ENCODE measurements around the gene ELF2.

ELF2 gene

GRCh38 chr4:139137763-139138162, 39.3 kb downstream of the ELF2 start:
- Histone ChIP-seq H3K4me1 (peaks cover 0 to 36% (median 10%) of the 10 kb centered on the region in 4 donors), H3K4me3 (no peak overlapping the region), H3K27ac (no peak overlapping the region), H3K36me3 (peaks cover 0 to 24% (median 22%) of the 10 kb centered on the region in 3 donors), H3K27me3 (no peaks in the 10 kb centered on the region), H3K9me3 (no peaks in the 10 kb centered on the region)
- DNase-seq, result no peak
- intact Hi-C loops (cut with DNase I; ENCODE audit: low total_unique reads), result no loop called here
- TF ChIP-seq, protein P1, sequence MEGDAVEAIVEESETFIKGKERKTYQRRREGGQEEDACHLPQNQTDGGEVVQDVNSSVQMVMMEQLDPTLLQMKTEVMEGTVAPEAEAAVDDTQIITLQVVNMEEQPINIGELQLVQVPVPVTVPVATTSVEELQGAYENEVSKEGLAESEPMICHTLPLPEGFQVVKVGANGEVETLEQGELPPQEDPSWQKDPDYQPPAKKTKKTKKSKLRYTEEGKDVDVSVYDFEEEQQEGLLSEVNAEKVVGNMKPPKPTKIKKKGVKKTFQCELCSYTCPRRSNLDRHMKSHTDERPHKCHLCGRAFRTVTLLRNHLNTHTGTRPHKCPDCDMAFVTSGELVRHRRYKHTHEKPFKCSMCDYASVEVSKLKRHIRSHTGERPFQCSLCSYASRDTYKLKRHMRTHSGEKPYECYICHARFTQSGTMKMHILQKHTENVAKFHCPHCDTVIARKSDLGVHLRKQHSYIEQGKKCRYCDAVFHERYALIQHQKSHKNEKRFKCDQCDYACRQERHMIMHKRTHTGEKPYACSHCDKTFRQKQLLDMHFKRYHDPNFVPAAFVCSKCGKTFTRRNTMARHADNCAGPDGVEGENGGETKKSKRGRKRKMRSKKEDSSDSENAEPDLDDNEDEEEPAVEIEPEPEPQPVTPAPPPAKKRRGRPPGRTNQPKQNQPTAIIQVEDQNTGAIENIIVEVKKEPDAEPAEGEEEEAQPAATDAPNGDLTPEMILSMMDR (IDR thresholded peaks at IDR 0.05), result no peak

DNA sequence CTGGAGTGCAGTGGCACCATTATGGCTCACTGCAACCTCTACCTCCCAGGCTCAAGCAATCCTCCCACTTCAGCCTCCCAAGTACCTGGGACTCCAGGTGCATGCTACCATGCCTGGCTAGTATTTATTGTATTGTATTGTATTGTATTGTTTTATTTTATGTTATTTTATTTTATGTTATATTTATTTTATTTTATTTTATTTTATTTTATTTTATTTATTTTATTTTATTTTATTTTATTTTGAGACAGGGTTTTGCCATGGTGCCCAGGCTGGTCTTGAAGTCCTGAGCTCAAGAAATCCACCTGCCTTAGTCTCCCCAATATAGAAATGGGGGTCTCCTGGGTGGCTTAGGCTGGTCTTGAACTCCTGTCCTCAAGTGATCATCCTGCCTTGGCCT, 42.6 kb downstream of the ELF2 start:
- no peak overlapping the region for H3K4me3 ChIP-seq
- no peaks in the 10 kb centered on the region for H3K9me3 ChIP-seq
- H3K27ac ChIP-seq, result no peak overlapping the region
- H3K27me3 ChIP-seq, result no peaks in the 10 kb centered on the region
- intact Hi-C loops (cut with DNase I; ENCODE audit: low total_unique reads), result no loop called here
- peaks cover 0 to 24% (median 22%) of the 10 kb centered on the region in 3 donors for H3K36me3 ChIP-seq
- H3K4me1 ChIP-seq, result peaks cover 0 to 40% (median 7%) of the 10 kb centered on the region in 4 donors
- DNase-seq, result no peak
- TF ChIP-seq, protein P1 (IDR thresholded peaks at IDR 0.05), result no peak

DNA sequence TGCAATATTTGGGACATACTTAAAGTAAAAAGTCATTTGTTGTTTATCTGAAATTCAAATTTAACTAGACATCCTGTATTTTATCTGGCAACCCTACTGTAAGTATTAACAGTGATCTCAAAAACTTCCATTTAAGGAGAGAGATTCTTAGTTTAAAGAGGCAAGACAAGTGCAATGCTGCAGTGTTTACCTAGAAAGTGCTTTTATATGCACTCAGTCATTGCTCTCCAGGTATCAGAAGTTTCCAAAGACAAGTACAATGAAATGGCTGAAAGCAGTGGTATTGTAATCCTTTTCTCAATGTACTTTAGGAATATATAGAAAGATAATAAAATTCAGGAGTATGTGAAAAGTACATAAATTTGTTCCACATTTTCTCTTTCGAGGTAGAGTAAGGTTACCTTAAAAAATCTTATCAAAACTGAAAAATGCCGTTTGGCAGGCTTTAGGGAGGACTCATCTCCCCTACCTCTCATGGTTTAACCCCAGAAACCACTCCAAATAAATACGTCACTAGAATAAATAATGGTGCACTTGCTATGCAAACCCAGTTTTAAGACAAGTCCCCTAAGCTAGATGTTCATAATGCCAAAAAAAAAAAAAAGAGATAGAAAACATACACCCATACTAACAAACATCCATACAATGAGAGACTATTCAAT, 45.7 kb downstream of the ELF2 start:
- peaks cover 0 to 11% (median 10%) of the 10 kb centered on the region in 3 donors for H3K36me3 ChIP-seq
- peaks cover 0 to 34% (median 7%) of the 10 kb centered on the region in 4 donors for H3K4me1 ChIP-seq
- intact Hi-C loops (cut with DNase I; ENCODE audit: low total_unique reads), result no loop called here
- no peaks in the 10 kb centered on the region for H3K9me3 ChIP-seq
- H3K27me3 ChIP-seq, result no peaks in the 10 kb centered on the region
- DNase-seq, result no peak
- no peak overlapping the region for H3K4me3 ChIP-seq
- peak overlapping the region; percentile 46 to 50 for H3K27ac ChIP-seq
- TF ChIP-seq, protein P1 (IDR thresholded peaks at IDR 0.05), result no peak

DNA sequence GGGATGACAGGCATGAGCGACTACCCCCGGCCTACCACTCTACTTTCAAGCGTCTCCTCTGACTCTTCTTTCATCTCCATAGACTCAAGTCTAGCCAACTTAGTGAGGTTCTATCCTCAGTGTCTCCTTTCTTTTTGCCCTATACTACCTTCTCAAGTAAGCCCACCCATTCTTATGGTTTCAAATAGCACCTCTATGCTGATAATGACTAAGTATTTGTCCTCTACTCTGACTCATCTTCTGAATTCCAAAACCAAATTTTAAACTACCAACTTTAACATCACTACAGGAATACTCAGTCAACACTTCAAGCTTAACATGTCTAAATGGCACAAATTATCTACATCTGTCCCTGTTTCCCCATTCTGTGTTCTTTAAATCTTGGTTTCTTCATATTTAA, 47.8 kb downstream of the ELF2 start:
- no peaks in the 10 kb centered on the region for H3K9me3 ChIP-seq
- no peak for DNase-seq
- H3K27ac ChIP-seq, result peak overlapping the region in 1 of 2 donors; percentile 2
- no peak overlapping the region for H3K4me3 ChIP-seq
- TF ChIP-seq, protein P1 (IDR thresholded peaks at IDR 0.05), result no peak
- peaks cover 0 to 6% (median 0%) of the 10 kb centered on the region in 3 donors for H3K36me3 ChIP-seq
- peaks cover 0 to 34% (median 7%) of the 10 kb centered on the region in 4 donors for H3K4me1 ChIP-seq
- no peaks in the 10 kb centered on the region for H3K27me3 ChIP-seq
- intact Hi-C loops (cut with DNase I; ENCODE audit: low total_unique reads), result no loop called here

DNA sequence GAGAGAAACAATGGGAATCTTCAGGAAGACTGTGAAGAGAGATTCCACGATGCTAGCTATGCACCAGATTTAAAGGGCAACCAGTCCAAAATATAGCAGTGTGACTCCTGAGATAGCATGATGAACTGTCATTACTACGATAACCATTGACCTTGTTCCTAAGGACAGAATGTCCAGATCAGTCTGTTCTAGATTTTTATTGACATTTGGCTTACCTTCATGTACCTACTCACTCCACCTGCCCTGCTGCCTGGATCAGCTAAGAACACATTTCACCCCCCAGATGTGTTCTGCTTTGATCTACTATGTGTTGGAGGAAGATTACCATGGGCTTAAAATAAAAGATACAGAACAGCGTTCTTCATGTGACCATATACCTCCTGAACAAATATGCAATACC, 50.1 kb downstream of the ELF2 start:
- TF ChIP-seq, protein P1 (IDR thresholded peaks at IDR 0.05), result no peak
- Histone ChIP-seq H3K4me3 (no peak overlapping the region), H3K27ac (no peak overlapping the region), H3K27me3 (no peaks in the 10 kb centered on the region), H3K4me1 (peaks cover 0 to 30% (median 7%) of the 10 kb centered on the region in 4 donors), H3K36me3 (peaks cover 4 to 9% (median 5%) of the 10 kb centered on the region in 3 donors), H3K9me3 (no peaks in the 10 kb centered on the region)
- intact Hi-C loops (cut with DNase I; ENCODE audit: low total_unique reads), result no loop called here
- DNase-seq, result no peak

All from tibial artery (tissue), 4 donors.